Karpas-422 (cell line): ENCODE data around the gene DCTN2. TPM values are rescaled to one million over a fixed set of nuclear protein-coding genes. Genes with fewer than 3 reads are reported as not detected.
"Not testable (repeated sequence)": the region's sequence is repeated elsewhere in the genome, so short reads cannot be mapped to it uniquely, and the experiment has no call there.

Experiments
- DNase-seq: peaks from one replicate; pipeline ENCODE4 v3.0.0-alpha.2; 2015
- H2AFZ ChIP-seq: fragments of 200-600 bp; sonication (generic); 2 replicates; pipeline ENCODE4 v1.6.1; 2014; ENCODE audit warnings: antibody characterized with exemption, low read length, mixed read lengths
- H3K27ac ChIP-seq: fragments of 200-600 bp; sonication (generic); 2 replicates; pipeline ENCODE4 v1.5.1; 2014; ENCODE audit warnings: mild to moderate bottlenecking, low read length, moderate library complexity
- H3K27me3 ChIP-seq: fragments of 200-600 bp; sonication (generic); 2 replicates; pipeline ENCODE4 v1.6.1; 2014; ENCODE audit warnings: low read length, mixed read lengths
- H3K36me3 ChIP-seq: fragments of 200-600 bp; sonication (generic); 2 replicates; pipeline ENCODE4 v1.6.1; 2014; ENCODE audit warnings: low read length, mixed read lengths; ENCODE audit not compliant: insufficient read depth
- H3K4me1 ChIP-seq: fragments of 200-600 bp; sonication (generic); 2 replicates; pipeline ENCODE4 v1.6.1; 2014; ENCODE audit warnings: mild to moderate bottlenecking, low read length, mixed read lengths
- H3K4me2 ChIP-seq: fragments of 200-600 bp; sonication (generic); 2 replicates; pipeline ENCODE4 v1.6.1; 2014; ENCODE audit warnings: low read length, low read depth, mild to moderate bottlenecking; ENCODE audit not compliant: poor library complexity, severe bottlenecking
- H3K4me3 ChIP-seq: fragments of 200-600 bp; sonication (generic); 2 replicates; pipeline ENCODE4 v1.5.1; 2014; ENCODE audit warnings: mild to moderate bottlenecking, antibody characterized with exemption, low read length, mixed read lengths
- H3K79me2 ChIP-seq: fragments of 200-600 bp; sonication (generic); 2 replicates; pipeline ENCODE4 v1.6.1; 2014; ENCODE audit warnings: mild to moderate bottlenecking, low read length, mixed read lengths
- H3K9ac ChIP-seq: fragments of 200-600 bp; sonication (generic); 2 replicates; pipeline ENCODE4 v1.6.0; 2014; ENCODE audit warnings: low read length
- H3K9me2 ChIP-seq: fragments of 200-600 bp; sonication (generic), shearing (Covaris generic); replicated peaks from 2 replicates; pipeline ENCODE4 v1.6.0; 2014; ENCODE audit warnings: mild to moderate bottlenecking, low read length, moderate library complexity; ENCODE audit not compliant: insufficient read depth
- H3K9me3 ChIP-seq: fragments of 300-700, 200-600 bp; sonication (generic); 2 replicates; pipeline ENCODE4 v1.6.1; 2014; ENCODE audit warnings: low read length, mixed read lengths
- H4K20me1 ChIP-seq: fragments of 200-600 bp; sonication (generic); 2 replicates; pipeline ENCODE4 v1.6.1; 2014; ENCODE audit warnings: mild to moderate bottlenecking, antibody characterized with exemption, low read length, low read depth; ENCODE audit not compliant: insufficient read depth
- total RNA-seq: library from RNA; depleted of rRNA; stranded (reverse); fragments of >200 nt; shearing (Covaris generic); gene quantifications from 2 replicates; pipeline ENCODE4 v1.2.3, GENCODE V29; 2014; ENCODE audit warnings: low replicate concordance

Gene DCTN2
- total RNA-seq, 1 experiment from 2014 or later = 77.9 TPM

GRCh38 chr12:57515934-57516541 is 31.0 kb downstream of the DCTN2 start:
- peaks cover 28% of the 10 kb centered on the region; the same call in 1 of the 2 replicates for H4K20me1 ChIP-seq
- H3K27me3 ChIP-seq = no peaks in the 10 kb centered on the region
- no peak overlapping the region for H3K4me3 ChIP-seq
- H3K27ac ChIP-seq = no peak overlapping the region
- no peaks in the 10 kb centered on the region for H3K9me3 ChIP-seq
- peaks cover 59% of the 10 kb centered on the region for H3K36me3 ChIP-seq
- H3K79me2 ChIP-seq = peaks cover 32% of the 10 kb centered on the region
- no peak overlapping the region for H3K4me2 ChIP-seq
- no peaks in the 10 kb centered on the region for H3K9me2 ChIP-seq
- peaks cover 17% of the 10 kb centered on the region for H3K4me1 ChIP-seq
- H2AFZ ChIP-seq = no peak overlapping the region
- no peak overlapping the region for H3K9ac ChIP-seq
- DNase-seq = no peak

- Histone ChIP-seq H3K4me3 (no peak overlapping the region), H3K9me2 (no peaks in the 10 kb centered on the region), H3K4me1 (peaks cover 14% of the 10 kb centered on the region), H3K4me2 (no peak overlapping the region), H3K27ac (no peak overlapping the region), H3K36me3 (peaks cover 59% of the 10 kb centered on the region), H3K9ac (no peak overlapping the region), H3K79me2 (peaks cover 32% of the 10 kb centered on the region), H3K9me3 (no peaks in the 10 kb centered on the region), H3K27me3 (no peaks in the 10 kb centered on the region), H2AFZ (no peak overlapping the region), H4K20me1 (peaks cover 28% of the 10 kb centered on the region; the same call in 1 of the 2 replicates)
- DNase-seq = no peak
These were observed 31.5 kb downstream of the DCTN2 start for GRCh38 chr12:57515408-57515933.

- Histone ChIP-seq H3K9me3 (no peaks in the 10 kb centered on the region), H4K20me1 (peaks cover 25% of the 10 kb centered on the region; the same call in 1 of the 2 replicates), H3K4me1 (peaks cover 14% of the 10 kb centered on the region), H3K9me2 (no peaks in the 10 kb centered on the region), H3K9ac (no peak overlapping the region), H2AFZ (no peak overlapping the region), H3K27ac (no peak overlapping the region), H3K27me3 (no peaks in the 10 kb centered on the region), H3K4me2 (no peak overlapping the region), H3K4me3 (no peak overlapping the region), H3K36me3 (peaks cover 59% of the 10 kb centered on the region), H3K79me2 (peaks cover 28% of the 10 kb centered on the region)
- DNase-seq = no peak
These were observed 32.1 kb downstream of the DCTN2 start for GRCh38 chr12:57514720-57515407.

GRCh38 chr12:57514246-57514645 is 32.7 kb downstream of the DCTN2 start:
- Histone ChIP-seq H3K79me2 (peaks cover 21% of the 10 kb centered on the region), H3K4me1 (peaks cover 13% of the 10 kb centered on the region), H4K20me1 (peaks cover 19% of the 10 kb centered on the region; the same call in 1 of the 2 replicates), H3K36me3 (peaks cover 59% of the 10 kb centered on the region)
- not testable (repeated sequence) for H3K4me3 ChIP-seq, H3K27ac ChIP-seq, H2AFZ ChIP-seq, H3K4me2 ChIP-seq, H3K27me3 ChIP-seq, DNase-seq, H3K9me3 ChIP-seq, H3K9ac ChIP-seq, H3K9me2 ChIP-seq

- peaks cover 14% of the 10 kb centered on the region; the same call in 1 of the 2 replicates for H4K20me1 ChIP-seq
- peaks cover 16% of the 10 kb centered on the region for H3K79me2 ChIP-seq
- H3K27ac ChIP-seq, H3K27me3 ChIP-seq, H3K9ac ChIP-seq, H2AFZ ChIP-seq, H3K4me3 ChIP-seq, DNase-seq, H3K4me1 ChIP-seq, H3K9me2 ChIP-seq, H3K9me3 ChIP-seq, H3K4me2 ChIP-seq: not testable (repeated sequence)
- peaks cover 59% of the 10 kb centered on the region for H3K36me3 ChIP-seq
These were observed 33.3 kb downstream of the DCTN2 start for GRCh38 chr12:57513677-57514076.

- no peak for DNase-seq
- H3K9me3 ChIP-seq = no peaks in the 10 kb centered on the region
- no peak overlapping the region for H3K9ac ChIP-seq
- H2AFZ ChIP-seq = no peak overlapping the region
- H3K79me2 ChIP-seq = peaks cover 12% of the 10 kb centered on the region
- no peak overlapping the region for H3K4me2 ChIP-seq
- peaks cover 56% of the 10 kb centered on the region for H3K36me3 ChIP-seq
- H3K9me2 ChIP-seq = no peaks in the 10 kb centered on the region
- peaks cover 3% of the 10 kb centered on the region for H3K4me1 ChIP-seq
- H3K27me3 ChIP-seq = no peaks in the 10 kb centered on the region
- no peak overlapping the region for H3K27ac ChIP-seq
- no peak overlapping the region for H3K4me3 ChIP-seq
- peaks cover 10% of the 10 kb centered on the region; the same call in 1 of the 2 replicates for H4K20me1 ChIP-seq
These were observed 33.7 kb downstream of the DCTN2 start for GRCh38 chr12:57513266-57513665.

GRCh38 chr12:57512665-57513064 is 34.3 kb downstream of the DCTN2 start:
- Histone ChIP-seq H3K4me3 (no peak overlapping the region), H3K9ac (no peak overlapping the region), H3K9me2 (no peaks in the 10 kb centered on the region), H2AFZ (no peak overlapping the region), H3K79me2 (peaks cover 7% of the 10 kb centered on the region), H3K9me3 (no peaks in the 10 kb centered on the region), H3K36me3 (peaks cover 52% of the 10 kb centered on the region), H3K4me1 (no peaks in the 10 kb centered on the region), H3K27me3 (no peaks in the 10 kb centered on the region), H3K4me2 (no peak overlapping the region), H3K27ac (no peak overlapping the region), H4K20me1 (peaks cover 6% of the 10 kb centered on the region; the same call in 1 of the 2 replicates)
- no peak for DNase-seq

- H3K9ac ChIP-seq = no peak overlapping the region
- H3K36me3 ChIP-seq = peaks cover 43% of the 10 kb centered on the region
- no peaks in the 10 kb centered on the region; the same call in 1 of the 2 replicates for H3K79me2 ChIP-seq
- no peak overlapping the region for H3K4me2 ChIP-seq
- no peak overlapping the region for H2AFZ ChIP-seq
- H3K4me1 ChIP-seq = no peaks in the 10 kb centered on the region
- no peaks in the 10 kb centered on the region for H3K9me3 ChIP-seq
- H3K27me3 ChIP-seq = no peaks in the 10 kb centered on the region
- H3K9me2 ChIP-seq = no peaks in the 10 kb centered on the region
- DNase-seq = no peak
- H4K20me1 ChIP-seq = peaks cover 3% of the 10 kb centered on the region; the same call in 1 of the 2 replicates
- H3K4me3 ChIP-seq = no peak overlapping the region
- no peak overlapping the region for H3K27ac ChIP-seq
These were observed 35.2 kb downstream of the DCTN2 start for GRCh38 chr12:57511588-57512325.
